Activated T-cell treated with anti-CD3 and anti-CD28 coated beads for 48 hours (primary cell): ENCODE measurements around the gene CTSG.
"Not testable (repeated sequence)": the region's sequence is repeated elsewhere in the genome, so short reads cannot be mapped to it uniquely, and the experiment has no call there.

Experiments
- DNase-seq: peaks from one replicate; pipeline ENCODE4 v3.0.0-alpha.2; 2020; ENCODE audit warnings: low read depth

Gene CTSG, protein sequence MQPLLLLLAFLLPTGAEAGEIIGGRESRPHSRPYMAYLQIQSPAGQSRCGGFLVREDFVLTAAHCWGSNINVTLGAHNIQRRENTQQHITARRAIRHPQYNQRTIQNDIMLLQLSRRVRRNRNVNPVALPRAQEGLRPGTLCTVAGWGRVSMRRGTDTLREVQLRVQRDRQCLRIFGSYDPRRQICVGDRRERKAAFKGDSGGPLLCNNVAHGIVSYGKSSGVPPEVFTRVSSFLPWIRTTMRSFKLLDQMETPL

DNA sequence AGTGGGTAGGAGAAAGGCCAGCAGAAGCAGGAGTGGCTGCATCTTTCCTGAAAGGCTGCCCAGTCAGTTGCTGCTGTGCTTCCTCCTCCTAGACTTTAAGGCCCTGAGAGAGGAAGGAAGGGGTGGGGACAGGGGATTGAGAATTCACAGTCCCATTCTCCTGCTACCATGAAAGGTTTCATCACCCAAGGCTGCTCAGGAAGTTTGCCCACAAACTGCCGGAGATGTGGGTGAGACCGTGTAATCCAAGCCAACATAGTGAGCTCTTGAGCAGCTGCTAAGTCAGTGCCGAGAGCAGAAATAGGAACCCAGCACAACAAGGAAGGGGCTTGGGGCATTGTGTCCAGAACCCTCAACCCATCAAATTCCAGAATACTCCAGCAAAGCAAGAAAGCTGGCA is at the start of gene CTSG:
TSS of gene CTSG (minus strand) at position 69 of the 400 bp plus-strand sequence. CDS start at position 42, 27 bp downstream.
- DNase-seq: no peak

DNA sequence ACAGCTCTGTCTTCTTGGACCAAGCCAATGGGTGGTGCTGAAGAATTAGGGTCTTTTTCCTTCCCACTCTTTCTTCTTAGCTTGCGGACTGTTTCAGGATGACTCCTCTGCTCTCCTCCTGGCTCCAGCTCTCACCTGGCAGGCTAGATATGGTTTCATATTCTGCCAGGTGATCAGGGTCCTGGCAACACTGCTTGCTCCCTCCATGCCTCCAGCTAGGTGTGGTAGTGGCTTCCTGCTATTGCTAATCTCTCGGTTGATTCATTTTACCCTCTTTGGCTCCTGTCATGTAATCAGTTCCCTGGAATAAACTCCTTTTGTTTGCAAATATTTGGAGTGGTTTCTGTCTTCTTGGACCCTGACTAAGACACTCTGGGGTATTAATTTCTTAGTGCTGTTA is 37.7 kb upstream of the CTSG start:
- no peak for DNase-seq

DNA sequence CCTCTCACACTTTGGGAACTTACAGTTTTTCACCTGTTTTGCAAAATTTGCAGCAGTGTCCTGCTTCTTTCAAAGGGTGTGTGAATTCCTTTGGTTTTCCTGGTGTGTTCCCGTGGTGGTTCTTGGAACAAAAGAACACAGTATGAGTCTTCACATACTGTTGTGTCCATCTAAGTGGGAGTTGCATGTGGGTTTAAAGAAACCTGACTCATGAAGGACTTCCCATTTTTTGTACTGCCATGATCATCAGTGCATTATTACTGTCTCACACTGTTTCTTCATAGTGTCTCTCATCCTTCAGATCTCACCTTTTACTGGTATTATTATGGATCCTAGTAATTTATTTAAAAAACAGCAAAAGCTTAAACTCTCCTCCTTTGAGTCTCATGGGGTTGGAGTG is 37.2 kb upstream of the CTSG start:
- DNase-seq: no peak

DNA sequence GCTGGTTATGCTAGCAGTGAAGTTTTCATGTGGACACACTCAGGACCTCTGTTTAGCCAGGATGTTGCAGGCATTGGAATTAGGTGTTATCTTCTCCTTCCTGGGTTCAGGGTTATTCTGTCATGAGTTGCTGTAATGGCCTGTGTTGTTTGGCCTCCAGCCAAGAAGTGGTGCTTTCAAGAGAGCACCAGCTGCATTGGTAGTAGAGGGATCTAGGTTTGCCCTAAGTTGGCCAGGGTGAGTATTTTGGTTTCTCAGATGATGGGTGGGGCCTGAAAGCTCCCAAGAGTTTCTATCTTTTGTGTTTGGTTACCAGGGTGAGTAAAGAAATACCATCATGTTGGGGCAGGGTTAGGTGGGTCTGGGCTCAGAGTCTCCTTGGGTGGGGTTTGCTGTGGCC is 36.1 kb upstream of the CTSG start:
- no peak for DNase-seq

DNA sequence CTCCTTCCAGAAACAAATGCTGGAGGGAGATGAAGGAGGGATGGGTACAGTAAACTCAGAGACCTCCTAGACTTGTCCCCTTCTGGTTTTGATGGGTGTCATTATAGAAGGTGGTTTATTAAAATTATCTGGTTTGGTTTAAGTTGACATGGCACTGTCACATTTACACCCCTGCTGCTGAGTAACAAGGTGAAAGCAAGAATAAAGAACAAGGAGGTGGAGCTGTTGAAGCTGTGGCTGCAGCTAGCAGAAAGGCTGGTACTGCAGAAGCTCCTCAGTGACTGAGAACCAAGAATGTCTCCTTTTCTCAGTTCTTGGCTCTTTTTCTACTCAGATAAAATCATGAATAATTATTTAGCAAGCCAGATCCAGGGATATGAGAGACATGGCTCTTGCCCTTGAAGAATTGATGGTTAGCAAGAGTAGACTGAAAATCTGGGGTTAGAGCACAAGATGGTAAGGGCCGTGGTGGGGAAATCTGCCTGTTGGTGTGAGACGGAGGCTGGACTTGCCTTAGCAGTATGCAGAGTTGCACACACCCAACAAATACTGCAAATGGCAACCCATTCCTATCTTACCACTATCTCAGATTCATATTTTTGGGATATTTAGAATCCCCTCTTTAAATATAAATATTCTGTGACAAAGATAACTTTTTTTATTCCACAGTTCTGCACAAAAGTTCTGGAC is 33.8 kb upstream of the CTSG start, which contains the start of gene GZMH:
TSS of gene GZMH (minus strand) at position 31 of the 690 bp plus-strand sequence. CDS start 72 bp downstream, outside the sequence.
- DNase-seq: no peak

DNA sequence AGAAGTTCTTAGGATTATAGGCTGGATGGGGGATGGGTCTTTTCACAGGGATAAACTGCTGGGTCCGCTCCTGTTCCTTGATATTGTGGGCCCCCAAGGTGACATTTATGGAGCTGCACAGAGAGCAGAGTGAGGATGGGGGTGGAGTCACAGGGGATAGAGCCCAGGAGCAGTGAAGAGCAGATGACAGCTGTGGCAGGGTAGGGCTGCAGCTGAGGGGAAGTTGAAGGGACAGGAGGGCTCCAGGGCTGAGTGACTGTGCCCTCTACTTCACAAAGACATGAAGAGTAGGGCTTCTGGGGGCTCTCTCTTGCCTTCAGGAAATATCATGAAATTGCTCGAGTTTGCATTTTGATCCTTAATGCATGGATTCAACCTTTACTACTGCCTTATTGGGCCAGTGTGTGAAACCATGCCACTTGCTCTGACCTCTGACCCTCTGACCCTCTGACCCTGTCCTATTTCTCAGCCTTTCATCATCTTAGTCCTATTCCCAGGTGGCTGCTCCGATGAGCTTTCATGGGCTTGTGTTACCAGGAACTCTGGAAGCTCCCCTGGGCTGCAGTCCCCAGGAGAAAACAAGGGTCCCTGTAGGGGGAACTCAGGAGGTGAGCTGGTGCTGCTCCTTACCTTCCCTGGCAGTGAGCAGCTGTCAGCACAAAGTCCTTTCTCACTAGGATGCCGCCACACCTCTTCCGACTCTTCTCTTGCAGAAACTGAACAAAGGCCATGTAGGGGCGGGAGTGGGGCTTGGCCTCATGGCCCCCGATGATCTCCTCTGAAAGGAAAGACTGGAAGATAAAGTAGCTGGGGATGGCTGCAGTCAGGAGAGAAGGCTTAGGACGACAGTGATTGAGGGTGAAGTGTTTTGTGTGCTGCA is 31.8 kb upstream of the CTSG start:
- no peak for DNase-seq

DNA sequence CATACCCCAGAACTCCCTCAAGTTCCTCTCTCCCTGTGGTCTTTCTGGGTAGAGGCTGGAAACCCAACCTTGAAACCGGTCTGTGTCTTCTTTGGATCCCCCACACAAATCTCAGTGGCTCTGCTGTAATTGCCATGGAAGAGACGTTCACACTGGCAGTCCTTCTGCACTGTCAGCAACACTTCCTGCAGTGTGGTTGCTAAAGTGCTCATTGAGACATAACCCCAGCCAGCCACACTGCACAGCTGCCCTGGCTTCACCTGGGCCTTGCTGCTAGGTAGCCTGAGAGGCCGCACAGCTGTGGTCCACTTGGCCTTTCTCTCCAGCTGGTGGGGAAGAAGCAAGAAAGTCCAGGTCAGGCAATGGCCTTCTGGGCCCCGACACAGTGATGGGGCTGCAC is 31.0 kb upstream of the CTSG start:
- no peak for DNase-seq

DNA sequence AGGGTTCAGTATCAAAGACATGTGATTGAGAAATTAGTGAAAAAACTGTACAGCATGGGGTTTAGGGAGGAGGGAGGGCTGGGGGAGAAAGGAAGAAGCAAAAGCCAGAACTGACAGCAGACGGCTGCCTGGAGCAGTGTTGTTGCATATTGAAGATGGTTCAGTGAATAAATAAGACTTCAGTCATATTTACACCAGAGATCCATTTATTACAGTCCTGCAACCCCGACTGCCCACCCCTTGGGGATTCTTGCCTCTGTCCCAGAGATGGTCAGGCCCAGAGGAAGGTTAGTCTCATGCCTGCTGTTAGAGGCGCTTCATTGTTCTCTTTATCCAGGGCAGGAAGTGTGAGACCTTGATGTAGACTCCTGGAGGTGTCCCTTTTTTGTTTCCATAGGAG is 30.2 kb upstream of the CTSG start:
- DNase-seq: no peak

DNA sequence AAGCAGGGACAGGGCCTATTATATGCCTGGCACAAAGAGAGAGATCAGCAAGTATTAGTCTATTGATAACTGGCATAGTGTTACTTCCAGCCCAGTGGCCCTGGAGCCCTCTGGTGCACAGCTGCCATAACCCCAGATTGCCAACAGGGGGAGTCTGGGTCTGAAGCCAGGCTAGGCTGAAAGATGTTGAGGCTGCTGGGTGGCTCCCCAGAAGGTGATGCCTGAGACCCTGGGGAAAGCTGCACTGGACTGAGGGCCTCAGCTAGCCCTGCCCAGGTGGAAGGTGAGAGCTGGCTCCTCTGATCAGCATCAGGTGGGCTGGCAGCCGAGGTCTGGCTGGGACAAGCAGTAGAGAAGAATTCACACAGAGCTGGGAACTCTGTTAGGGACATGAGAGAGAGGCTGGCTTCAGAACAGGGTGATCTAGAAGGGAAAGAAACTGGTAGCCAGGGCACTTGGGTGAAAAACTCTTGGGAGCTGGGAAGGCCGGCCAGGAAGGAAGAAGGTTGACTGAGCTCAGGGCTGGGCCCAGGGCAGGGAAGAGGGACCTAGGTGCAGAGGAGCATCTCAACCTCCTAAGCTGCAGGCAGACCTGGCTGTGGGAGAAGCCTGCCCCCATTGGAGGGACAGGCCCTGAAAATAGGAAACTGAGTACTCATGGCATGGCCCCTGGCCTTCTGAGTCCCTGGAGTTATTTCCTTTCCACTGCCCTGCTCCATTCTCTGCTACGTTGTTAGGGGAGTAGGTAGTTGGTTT is 29.6 kb upstream of the CTSG start:
- DNase-seq: peak; percentile 65

DNA sequence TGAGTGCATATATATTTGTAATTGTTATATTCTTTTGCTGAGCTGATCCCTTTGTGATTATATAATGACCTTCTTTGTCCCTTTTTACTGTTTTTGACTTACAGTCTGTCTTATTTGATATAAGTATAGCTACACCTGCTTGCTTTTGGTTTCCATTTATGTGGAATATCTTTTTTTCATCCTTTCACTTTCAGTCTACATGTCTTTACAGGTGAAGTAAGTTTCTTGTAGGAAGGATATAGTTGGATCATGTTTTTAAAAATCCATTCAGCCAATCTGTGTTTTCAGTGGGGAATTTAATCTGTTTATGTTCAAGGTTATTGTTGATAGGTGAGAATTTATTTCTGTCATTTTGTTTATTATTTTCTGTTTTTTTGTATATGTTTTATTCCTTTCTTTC is 21.4 kb upstream of the CTSG start:
- no peak for DNase-seq

DNA sequence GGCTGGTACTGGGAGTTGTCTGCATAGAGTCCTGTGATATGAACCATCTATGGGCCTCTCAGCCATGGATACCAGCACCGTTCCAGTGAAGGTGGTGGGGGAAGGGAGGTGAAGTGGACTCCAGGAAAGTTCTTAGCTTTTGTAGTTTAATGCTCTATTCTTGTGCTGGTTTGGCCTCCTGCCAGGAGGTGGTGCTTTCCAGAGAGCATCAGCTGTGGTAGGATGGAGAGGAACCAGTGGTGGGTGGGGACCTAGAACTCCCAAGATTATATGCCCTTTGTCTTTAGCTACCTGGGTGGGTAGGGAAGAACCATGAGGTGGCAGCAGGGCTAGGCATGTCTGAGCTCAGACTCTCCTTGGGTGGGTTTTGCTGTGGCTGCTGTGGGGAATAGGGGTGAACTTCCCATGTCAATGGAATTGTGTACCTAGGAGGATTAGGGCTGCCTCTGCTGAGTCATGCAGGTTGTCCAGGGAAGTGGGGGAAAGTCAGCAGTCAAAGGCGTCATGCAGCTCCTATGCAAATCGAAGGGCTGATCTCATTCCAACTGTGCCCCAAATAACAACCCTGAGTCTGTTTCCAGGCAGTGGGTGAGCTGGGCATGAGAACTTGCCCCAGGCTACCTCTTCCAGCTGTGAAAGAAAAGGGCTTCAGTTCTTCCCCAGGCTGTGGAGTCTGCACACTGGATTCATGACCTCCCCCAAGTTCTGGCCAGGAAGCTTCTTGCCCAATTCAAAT is 19.2 kb upstream of the CTSG start:
- no peak for DNase-seq

DNA sequence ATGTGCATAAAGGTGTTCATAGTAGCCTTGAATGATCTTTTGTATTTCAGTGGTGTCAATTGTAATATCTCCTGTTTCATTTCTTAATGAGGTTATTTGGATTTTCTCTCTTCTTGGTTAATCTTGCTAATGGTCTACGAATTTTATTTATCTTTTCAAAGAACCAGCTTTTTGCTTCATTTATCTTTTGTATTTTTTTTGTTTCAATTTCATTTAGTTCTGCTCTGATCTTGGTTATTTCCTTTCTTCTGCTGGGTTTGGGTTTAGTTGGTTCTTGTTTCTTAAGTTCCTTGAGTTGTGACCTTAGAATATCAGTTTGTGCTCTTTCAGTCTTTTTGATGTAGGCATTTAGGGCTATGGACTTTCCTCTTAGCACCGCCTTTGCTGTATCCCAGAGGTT is 15.0 kb upstream of the CTSG start:
- not testable (repeated sequence) for DNase-seq

DNA sequence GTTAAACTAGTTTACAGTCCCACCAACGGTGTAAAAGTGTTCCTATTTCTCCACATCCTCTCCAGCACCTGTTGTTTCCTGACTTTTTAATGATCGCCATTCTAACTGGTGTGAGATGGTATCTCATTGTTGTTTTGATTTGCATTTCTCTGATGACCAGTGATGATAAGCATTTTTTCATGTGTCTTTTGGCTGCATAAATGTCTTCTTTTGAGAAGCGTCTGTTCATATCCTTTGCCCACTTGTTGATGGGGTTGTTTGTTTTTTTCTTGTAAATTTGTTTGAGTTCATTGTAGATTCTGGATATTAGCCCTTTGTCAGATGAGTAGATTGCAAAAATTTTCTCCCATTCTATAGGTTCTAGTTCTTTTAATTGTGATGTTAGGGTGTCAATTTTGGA is 8.4 kb upstream of the CTSG start:
- DNase-seq: not testable (repeated sequence)

DNA sequence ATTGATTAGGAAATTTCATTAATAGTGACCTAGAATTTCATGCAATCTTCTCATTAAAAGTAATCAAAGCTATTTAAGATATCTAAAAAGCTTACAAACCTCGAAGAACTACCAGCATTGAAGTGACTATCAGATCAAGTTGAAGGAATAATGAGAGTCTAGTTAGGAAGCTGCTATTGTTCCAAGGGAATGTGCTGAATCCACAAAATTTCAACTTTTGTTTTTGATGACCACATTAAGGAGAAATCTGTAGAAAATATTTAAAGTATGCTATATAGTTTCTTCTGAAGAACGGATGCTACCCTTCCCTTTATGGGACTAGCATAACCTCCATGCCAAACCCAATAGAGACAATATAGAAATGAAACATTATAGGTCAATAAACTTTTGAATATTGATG is 2.5 kb upstream of the CTSG start:
- DNase-seq: no peak

DNA sequence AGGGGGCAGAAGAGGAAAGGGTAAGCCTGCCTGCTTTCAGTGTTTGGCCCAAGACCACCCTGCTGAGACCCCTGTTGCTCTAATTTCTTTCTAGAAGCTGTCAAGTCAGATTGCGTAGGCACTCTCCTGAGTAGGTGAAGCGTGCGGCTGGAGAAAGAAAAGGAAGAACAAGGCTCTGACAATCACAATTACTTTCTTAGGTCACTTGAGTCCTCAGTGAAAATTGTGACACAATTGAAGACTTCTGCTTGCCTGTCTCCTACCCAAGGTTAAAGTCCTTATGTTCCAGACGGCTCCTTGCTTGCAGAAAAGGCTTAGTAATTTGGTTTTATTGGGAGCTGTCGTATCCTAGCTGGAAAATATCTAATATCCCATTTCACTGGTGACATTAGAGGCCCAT is 721 bp upstream of the CTSG start:
- DNase-seq: no peak

DNA sequence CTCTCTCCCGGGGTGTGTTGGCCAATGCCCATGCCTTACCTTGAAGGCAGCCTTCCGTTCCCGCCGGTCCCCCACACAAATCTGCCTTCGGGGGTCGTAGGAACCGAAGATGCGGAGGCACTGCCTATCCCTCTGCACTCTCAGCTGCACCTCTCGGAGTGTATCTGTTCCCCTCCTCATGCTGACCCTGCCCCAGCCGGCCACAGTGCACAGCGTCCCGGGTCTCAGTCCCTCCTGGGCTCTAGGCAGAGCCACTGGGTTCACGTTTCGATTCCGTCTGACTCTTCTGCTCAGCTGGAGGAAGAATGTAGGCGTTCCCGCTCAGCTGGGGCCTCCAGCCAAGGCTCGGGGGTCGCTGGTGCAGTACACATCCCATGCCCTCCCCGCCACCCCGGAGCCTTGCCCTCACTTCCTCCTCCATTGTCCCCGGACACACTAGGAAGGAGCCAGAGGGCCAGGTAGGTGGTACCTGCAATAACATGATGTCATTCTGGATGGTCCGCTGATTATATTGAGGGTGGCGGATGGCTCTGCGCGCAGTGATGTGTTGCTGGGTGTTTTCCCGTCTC is 1.8 kb downstream of the CTSG start:
- no peak for DNase-seq

DNA sequence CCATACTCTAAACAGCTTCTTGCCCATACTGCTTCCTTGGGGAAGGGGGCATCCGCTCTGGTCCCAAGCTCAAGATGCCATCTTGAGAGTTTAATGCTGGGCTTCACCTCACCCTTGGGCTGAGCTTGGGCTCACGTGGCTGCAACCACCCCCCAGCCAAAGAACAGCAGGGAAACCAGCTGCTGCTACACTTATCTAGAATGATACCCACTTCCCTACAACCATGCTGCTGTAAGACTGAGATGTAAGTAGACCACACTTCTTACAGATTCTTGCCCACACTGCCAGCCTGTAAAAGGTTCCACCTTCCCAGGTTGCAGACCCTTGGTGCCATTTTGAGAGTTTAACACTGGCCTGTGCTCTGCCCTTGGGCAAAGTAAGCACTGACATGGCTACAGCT is 9.7 kb downstream of the CTSG start:
- no peak for DNase-seq

DNA sequence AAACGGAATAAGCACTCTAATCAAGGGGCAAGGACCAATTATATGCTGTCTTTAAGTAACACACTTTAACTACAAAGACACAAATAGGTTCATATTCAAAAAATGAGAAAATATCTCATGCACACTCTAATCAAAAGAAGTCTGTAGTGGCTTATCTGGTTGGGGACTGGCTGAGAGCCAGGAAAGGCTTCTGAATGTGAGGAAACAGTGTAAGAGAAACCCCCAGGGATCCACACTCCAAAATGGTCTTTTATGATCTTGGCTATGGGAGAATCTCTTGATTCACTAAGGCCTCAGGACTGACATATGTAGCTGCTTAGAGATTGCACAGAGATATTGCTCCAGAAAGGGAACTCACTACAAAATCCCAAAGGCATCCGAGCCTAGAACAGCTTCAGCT is 10.3 kb downstream of the CTSG start:
- DNase-seq: no peak

DNA sequence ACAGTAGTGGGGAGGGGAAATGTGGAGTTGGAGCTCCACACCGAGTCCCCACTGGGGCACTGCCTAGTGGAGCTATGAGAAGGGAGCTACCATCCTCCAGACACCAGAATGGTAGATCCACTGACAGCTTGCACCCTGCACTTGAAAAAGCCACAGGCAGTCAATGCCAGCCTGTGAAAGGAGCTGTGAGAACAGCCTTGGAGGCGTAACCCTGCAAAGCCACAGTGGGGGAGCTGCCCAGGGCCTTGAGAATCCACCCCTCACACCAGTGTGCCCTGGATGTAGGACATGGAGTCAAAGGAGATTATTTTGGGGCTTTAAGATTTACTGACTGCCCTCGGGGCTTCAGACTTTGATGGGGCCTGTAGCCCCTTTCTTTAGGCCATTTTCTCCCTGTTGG is 12.5 kb downstream of the CTSG start:
- DNase-seq: no peak

DNA sequence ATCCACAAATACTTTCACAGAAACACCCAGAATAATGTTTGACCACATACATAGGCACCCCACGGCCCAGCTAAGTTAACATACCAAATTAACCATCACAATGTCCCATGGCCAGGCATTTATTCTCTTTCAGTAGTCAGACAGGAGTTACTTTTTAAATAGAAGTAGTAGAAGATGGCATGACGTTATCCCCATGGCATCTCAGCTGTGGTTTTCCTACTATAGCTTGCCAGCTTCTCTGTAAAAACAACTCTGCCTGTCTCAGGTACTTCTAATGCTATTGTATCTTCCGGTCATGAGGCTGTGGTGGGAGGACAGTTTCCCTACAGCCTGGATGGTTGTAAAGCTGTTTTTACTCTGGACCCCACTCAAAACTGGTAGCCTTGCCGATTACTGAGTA is 19.3 kb downstream of the CTSG start:
- DNase-seq: no peak

DNA sequence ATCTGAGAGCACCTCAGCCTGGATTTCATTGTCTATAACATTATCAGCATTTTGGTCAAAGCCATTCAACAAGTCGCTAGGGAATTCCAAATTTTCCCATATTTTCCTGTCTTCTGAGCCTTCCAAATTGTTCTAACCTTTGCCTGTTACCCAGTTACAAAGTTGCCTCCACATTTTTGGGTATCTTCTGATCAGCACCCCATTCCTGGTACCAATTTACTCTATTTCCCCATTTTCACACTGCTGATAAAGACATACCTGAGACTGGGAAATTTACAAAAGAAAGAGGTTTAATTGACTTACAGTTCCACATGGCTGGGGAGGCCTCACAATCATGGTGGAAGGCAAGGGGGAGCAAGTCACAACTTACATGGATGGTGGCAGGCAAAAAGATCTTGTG is 27.0 kb downstream of the CTSG start:
- not testable (repeated sequence) for DNase-seq
